H1 (cell line): ENCODE results near the gene NRM. TPM values are rescaled to one million over a fixed set of nuclear protein-coding genes. Genes with fewer than 3 reads are reported as not detected.

Experiments used
- EGR1 ChIP-seq: IDR thresholded peaks from 2 replicates; pipeline ENCODE4 v1.6.1; 2011; ENCODE audit warnings: low read depth, low read length, borderline replicate concordance
- KDM1A ChIP-seq: fragments of 200-600, 300-600 bp; sonication (generic); IDR thresholded peaks from 2 replicates; pipeline ENCODE4 v1.7.1; 2016; ENCODE audit warnings: mild to moderate bottlenecking, low read length, borderline replicate concordance
- POU5F1 ChIP-seq: IDR thresholded peaks from 2 replicates; pipeline ENCODE4 v1.6.1; 2011; ENCODE audit warnings: low read depth, mild to moderate bottlenecking, low read length, moderate library complexity
- TAF7 ChIP-seq: optimal IDR thresholded peaks from 2 replicates; pipeline ENCODE3; 2011; ENCODE audit warnings: low read depth, mild to moderate bottlenecking, inconsistent platforms, low read length, moderate library complexity, borderline replicate concordance
- TBP ChIP-seq: IDR thresholded peaks from 2 replicates; pipeline ENCODE4 v1.6.1; 2011; ENCODE audit warnings: low read depth, low read length, improper control_type of control experiment
- polyA plus RNA-seq, 7 experiments: library from polyadenylated mRNA; depleted of rRNA in 3 of 7; stranded (reverse) in 5 of 7; unstranded in 2 of 7; fragments of >200 nt in 5 of 7; fragments of 200-250 nt in 2 of 7; gene quantifications; 1 replicate in 5 of 7; 2 replicates in 1 of 7; 4 replicates in 1 of 7; pipeline versions ENCODE4 v1.2.1 to v1.2.3, GENCODE V29; 2011 to 2013; ENCODE audit warnings: missing spikeins in 2 of 7, mixed read lengths in 2 of 7
- total RNA-seq: library from RNA; stranded (reverse); fragmentation: NEBNext Ultra II Directional; extraction: Animal tissue kit (Norgen Biotek cat#: 25700); gene quantifications from 2 replicates; pipeline ENCODE4 v1.2.1, GENCODE V29; 2021
- TF ChIP-seq, protein P1 (sequence below), 3 experiments: IDR thresholded peaks; 1 replicate in 2 of 3; 2 replicates in 1 of 3; pipeline versions ENCODE4 v1.5.1 to v1.6.1; 2011; ENCODE audit warnings: low read length in 3 of 3, mild to moderate bottlenecking in 3 of 3, inconsistent platforms in 2 of 3, low read depth in 1 of 3, moderate library complexity in 1 of 3; ENCODE audit not compliant: insufficient read depth in 1 of 3; ENCODE audit errors: control extremely low read depth in 1 of 3

Gene NRM
- total and polyA plus RNA-seq, 2 of the 8 experiments (the other 6 are each of a cell fraction or from before 2014, with no cell fraction given), result 27.3 to 50.4 TPM

DNA sequence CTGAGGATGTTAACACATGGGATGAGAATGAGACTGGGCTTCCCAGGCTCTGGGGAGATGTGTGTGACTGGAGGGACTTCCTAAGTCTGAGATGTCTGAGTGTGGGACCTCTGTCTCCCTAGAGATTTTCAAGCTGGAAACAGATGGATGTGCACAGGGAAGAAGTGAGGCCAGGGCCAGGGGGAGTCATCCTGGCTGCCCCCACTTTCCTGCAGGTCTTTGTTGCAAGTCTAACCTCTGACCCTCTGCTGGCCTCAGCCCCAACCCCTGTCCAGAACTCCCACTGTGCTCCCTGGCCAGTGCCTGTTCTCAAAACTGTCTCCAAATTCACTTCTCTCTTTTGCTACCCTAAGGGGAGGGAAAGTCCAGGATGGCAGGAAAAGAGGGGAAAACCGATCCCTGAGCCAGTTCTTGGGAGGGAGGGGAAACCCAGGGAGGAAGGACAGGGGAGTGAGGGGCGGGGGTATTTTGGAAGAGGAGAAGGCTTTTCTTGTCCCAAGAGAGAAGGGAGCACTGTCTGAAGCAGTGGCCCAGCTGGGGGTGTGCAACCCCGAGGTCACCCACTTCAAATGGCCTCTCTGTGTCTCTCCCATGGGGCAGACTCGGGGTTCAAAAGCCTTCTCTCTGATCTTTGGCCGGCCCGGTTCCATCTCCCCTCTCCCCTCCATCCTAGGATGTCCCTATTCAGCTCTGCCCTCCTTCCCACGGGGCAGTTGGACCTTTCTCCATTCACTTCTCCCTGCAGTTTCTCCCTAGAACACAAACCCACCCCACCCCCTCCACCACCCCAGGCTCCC lies 7.4 kb downstream of the NRM start (continued):
- TF ChIP-seq EGR1 (no peak), TAF7 (no peak), KDM1A (no peak), TBP (no peak), POU5F1 (no peak)
- TF ChIP-seq, protein P1, sequence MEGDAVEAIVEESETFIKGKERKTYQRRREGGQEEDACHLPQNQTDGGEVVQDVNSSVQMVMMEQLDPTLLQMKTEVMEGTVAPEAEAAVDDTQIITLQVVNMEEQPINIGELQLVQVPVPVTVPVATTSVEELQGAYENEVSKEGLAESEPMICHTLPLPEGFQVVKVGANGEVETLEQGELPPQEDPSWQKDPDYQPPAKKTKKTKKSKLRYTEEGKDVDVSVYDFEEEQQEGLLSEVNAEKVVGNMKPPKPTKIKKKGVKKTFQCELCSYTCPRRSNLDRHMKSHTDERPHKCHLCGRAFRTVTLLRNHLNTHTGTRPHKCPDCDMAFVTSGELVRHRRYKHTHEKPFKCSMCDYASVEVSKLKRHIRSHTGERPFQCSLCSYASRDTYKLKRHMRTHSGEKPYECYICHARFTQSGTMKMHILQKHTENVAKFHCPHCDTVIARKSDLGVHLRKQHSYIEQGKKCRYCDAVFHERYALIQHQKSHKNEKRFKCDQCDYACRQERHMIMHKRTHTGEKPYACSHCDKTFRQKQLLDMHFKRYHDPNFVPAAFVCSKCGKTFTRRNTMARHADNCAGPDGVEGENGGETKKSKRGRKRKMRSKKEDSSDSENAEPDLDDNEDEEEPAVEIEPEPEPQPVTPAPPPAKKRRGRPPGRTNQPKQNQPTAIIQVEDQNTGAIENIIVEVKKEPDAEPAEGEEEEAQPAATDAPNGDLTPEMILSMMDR (IDR thresholded peaks at IDR 0.05; ENCODE audit: control extremely low read depth in 1 of 3, insufficient read depth in 1 of 3, low read depth in 1 of 3, low read length in 3 of 3), result no peak
